ENCODE results near the gene ALK.

- no peak for TF ChIP-seq POLR2A (IDR thresholded peaks at IDR 0.05; ENCODE audit: low read length)
- TF ChIP-seq CTCF (IDR thresholded peaks at IDR 0.05), result no peak
- TF ChIP-seq NR3C1 (IDR thresholded peaks at IDR 0.05), result no peak
- no peak for TF ChIP-seq CEBPB (IDR thresholded peaks at IDR 0.05)
- TF ChIP-seq KDM1A (IDR thresholded peaks at IDR 0.05; ENCODE audit: low read depth), result no peak
- TF ChIP-seq ESRRA (IDR thresholded peaks at IDR 0.05; ENCODE audit: borderline replicate concordance, low read length), result no peak
- TF ChIP-seq EP300 (IDR thresholded peaks at IDR 0.05), result no peak
- no peak for TF ChIP-seq E2F6 (IDR thresholded peaks at IDR 0.05; ENCODE audit: borderline replicate concordance, low read depth)
- TF ChIP-seq CHD2 (IDR thresholded peaks at IDR 0.05; ENCODE audit: low read length, partially characterized antibody), result no peak
- no peak for TF ChIP-seq SMC3 (IDR thresholded peaks at IDR 0.05)
These were observed 526.9 kb downstream of the ALK start for GRCh38 chr2:29394311-29394980.

Data from A549 (cell line).